ENCODE results near the gene SMAGP. TPM values are rescaled to one million over a fixed set of nuclear protein-coding genes. Genes with fewer than 3 reads are reported as not detected.

SMAGP gene
- total and polyA plus RNA-seq, 2 of the 13 experiments (the other 11 are each of a cell fraction or from before 2014, with no cell fraction given), result 9.2 TPM

DNA sequence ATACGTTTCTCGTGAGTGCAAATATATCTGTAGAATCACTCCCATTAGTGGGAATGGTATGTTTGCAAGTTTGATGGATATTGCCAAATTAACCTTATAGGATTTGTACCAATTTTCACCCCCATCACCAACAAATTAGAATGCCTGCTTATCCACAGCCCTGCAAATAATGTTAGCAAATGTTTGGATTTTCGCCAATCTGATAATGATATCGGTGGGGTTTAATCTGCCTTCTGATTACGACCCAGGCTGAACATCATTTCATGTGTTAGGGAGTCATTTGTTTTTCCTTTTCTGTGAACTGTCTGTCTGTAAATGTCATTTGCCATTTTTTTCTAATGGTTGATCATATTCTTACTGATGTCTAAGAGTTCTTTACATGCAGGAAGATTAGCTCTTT, 35.7 kb downstream of the SMAGP start:
- H3K4me1 ChIP-seq (ENCODE audit: insufficient read depth, low read length), result peaks cover 5% of the 10 kb centered on the region
- DNase-seq (ENCODE audit: low spot score), result no peak
- H3K36me3 ChIP-seq (replicated peaks in 1 of 2; ENCODE audit: control insufficient read depth in 1 of 2, insufficient read depth in 2 of 2, low read length in 2 of 2), result no peaks in the 10 kb centered on the region
- in situ Hi-C loops (cut with HindIII; ENCODE audit: extremely low pct_ligation_motif_present, low pct_unique_long_range_greater_than_20kb), result no loop called here
- ChIA-PET CTCF (ENCODE audit: low intra/inter-chr PET ratio, low total read pairs) (no interaction called here), POLR2A (no interaction called here)
- ATAC-seq, result no peak
- H3K9ac ChIP-seq (ENCODE audit: insufficient read depth, low read depth, low read length), result no peak overlapping the region
- H3K4me3 ChIP-seq (replicated peaks in 1 of 3; ENCODE audit: insufficient read depth in 1 of 3, low read depth in 2 of 3, low read length in 3 of 3), result no peak overlapping the region
- H3K9me3 ChIP-seq (ENCODE audit: low read length), result no peaks in the 10 kb centered on the region
- intact Hi-C loops (cut with micrococcal nuclease; ENCODE audit: unreplicated experiment), result no loop called here
- WGBS (ENCODE audit: low lambda C conversion rate), result 59% methylated on average over 5 of the region's 5 CpGs
- no peak for FAIRE-seq
- no peaks in the 10 kb centered on the region; a peak in 1 of 5 replicates for H3K27me3 ChIP-seq (ENCODE audit: control insufficient read depth in 1 of 2, insufficient read depth in 2 of 2, low read length in 2 of 2)
- no peak overlapping the region for H3K4me2 ChIP-seq (ENCODE audit: low read depth, low read length)
- H2AFZ ChIP-seq (ENCODE audit: low read length), result no peak overlapping the region
- no peaks in the 10 kb centered on the region for H3K79me2 ChIP-seq (ENCODE audit: insufficient read depth, low read length)
- no TSS peak for BruUV-seq (replicated peaks)
- no peak overlapping the region for H3K27ac ChIP-seq (ENCODE audit: extremely low read length, insufficient read depth, low read length)
- no peaks in the 10 kb centered on the region for H4K20me1 ChIP-seq (ENCODE audit: insufficient read depth, low read length)
- TF ChIP-seq MTA1 (CRISPR knock-in tag; IDR thresholded peaks at IDR 0.05; ENCODE audit: borderline replicate concordance), result no peak
- TF ChIP-seq PAF1 (CRISPR knock-in tag; IDR thresholded peaks at IDR 0.05), result no peak
- TF ChIP-seq ZNF703 (CRISPR knock-in tag; IDR thresholded peaks at IDR 0.05; ENCODE audit: borderline replicate concordance), result no peak
- no peak for TF ChIP-seq KAT2B (IDR thresholded peaks at IDR 0.05; ENCODE audit: borderline replicate concordance, low read depth, low read length)
- TF ChIP-seq ZNF232 (CRISPR knock-in tag; IDR thresholded peaks at IDR 0.05; ENCODE audit: borderline replicate concordance), result no peak
- no peak for TF ChIP-seq MXD3 (CRISPR knock-in tag; IDR thresholded peaks at IDR 0.05)
- no peak for TF ChIP-seq NR2F1 (CRISPR knock-in tag; IDR thresholded peaks at IDR 0.05)
- TF ChIP-seq POLR2A (IDR thresholded peaks at IDR 0.05; ENCODE audit: insufficient read depth in 1 of 2, low read depth in 2 of 2, low read length in 2 of 2), result no peak
- no peak for TF ChIP-seq ZNF619 (CRISPR knock-in tag; IDR thresholded peaks at IDR 0.05)
- no peak for TF ChIP-seq GPBP1L1 (CRISPR knock-in tag; IDR thresholded peaks at IDR 0.05)
- TF ChIP-seq, protein P1, sequence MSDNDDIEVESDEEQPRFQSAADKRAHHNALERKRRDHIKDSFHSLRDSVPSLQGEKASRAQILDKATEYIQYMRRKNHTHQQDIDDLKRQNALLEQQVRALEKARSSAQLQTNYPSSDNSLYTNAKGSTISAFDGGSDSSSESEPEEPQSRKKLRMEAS (IDR thresholded peaks at IDR 0.05), result no peak
- TF ChIP-seq ZFP36L1 (CRISPR knock-in tag; IDR thresholded peaks at IDR 0.05), result no peak
- no peak for TF ChIP-seq SRSF9 (IDR thresholded peaks at IDR 0.05; ENCODE audit: borderline replicate concordance, insufficient read depth, low read depth, low read length, poor library complexity, severe bottlenecking)
- no peak for TF ChIP-seq ZBTB40 (IDR thresholded peaks at IDR 0.05)
- no peak for TF ChIP-seq ZBTB40 (CRISPR knock-in tag; IDR thresholded peaks at IDR 0.05)
- TF ChIP-seq JUNB (CRISPR knock-in tag; IDR thresholded peaks at IDR 0.05; ENCODE audit: borderline replicate concordance), result no peak

All from HepG2 (cell line).